Mesenchymal stem cell (in vitro differentiated cells and primary cell): Measurements from ENCODE around the gene KCNMB2.
A peak's percentile ranks its signal among the peaks of the same experiment; 100 is the strongest.
"Not testable (repeated sequence)": the region's sequence is repeated elsewhere in the genome, so short reads cannot be mapped to it uniquely, and the experiment has no call there.

Experiments used
- DNase-seq: peaks from one replicate; pipeline ENCODE4 v3.0.0-alpha.2; 2013
- H2AFZ ChIP-seq: one replicate; pipeline ENCODE4 v1.6.1; 2013; ENCODE audit warnings: low read depth, mild to moderate bottlenecking, control low read depth, inconsistent platforms, low read length, moderate library complexity
- H2AK5ac ChIP-seq: 2 replicates; pipeline ENCODE4 v1.6.1; 2013; ENCODE audit warnings: low read length, moderate library complexity, mild to moderate bottlenecking, inconsistent platforms; ENCODE audit not compliant: severe bottlenecking
- H2BK120ac ChIP-seq: one replicate; pipeline ENCODE4 v1.6.1; 2013; ENCODE audit warnings: low read depth, mild to moderate bottlenecking, inconsistent platforms, low read length, moderate library complexity
- H2BK12ac ChIP-seq, 2 experiments: one replicate each; pipeline ENCODE4 v1.6.1; 2013; ENCODE audit warnings: inconsistent platforms in 2 of 2, low read length in 2 of 2, mild to moderate bottlenecking in 2 of 2, moderate library complexity in 2 of 2, control low read depth in 1 of 2
- H2BK15ac ChIP-seq: one replicate; pipeline ENCODE4 v1.6.1; 2013; ENCODE audit warnings: mild to moderate bottlenecking, low read depth, inconsistent platforms; ENCODE audit not compliant: poor library complexity, severe bottlenecking
- H2BK5ac ChIP-seq: 2 replicates; pipeline ENCODE4 v1.6.1; 2013; ENCODE audit warnings: low read depth, mild to moderate bottlenecking, low read length, control low read depth, inconsistent platforms; ENCODE audit not compliant: poor library complexity, severe bottlenecking
- H3K14ac ChIP-seq, 2 experiments: one replicate each; pipeline ENCODE4 v1.6.1; 2013; ENCODE audit warnings: inconsistent platforms in 2 of 2, low read length in 2 of 2, control low read depth in 1 of 2, mild to moderate bottlenecking in 1 of 2, moderate library complexity in 1 of 2
- H3K18ac ChIP-seq, 2 experiments: one replicate each; pipeline ENCODE4 v1.6.1; 2013; ENCODE audit warnings: inconsistent platforms in 2 of 2, low read length in 2 of 2, control low read depth in 1 of 2, low read depth in 1 of 2, mild to moderate bottlenecking in 1 of 2
- H3K23ac ChIP-seq, 2 experiments: one replicate each; pipeline ENCODE4 v1.6.1; 2013; ENCODE audit warnings: inconsistent platforms in 2 of 2, low read length in 2 of 2, mild to moderate bottlenecking in 2 of 2, moderate library complexity in 2 of 2, control low read depth in 1 of 2
- H3K27ac ChIP-seq: 2 replicates; pipeline ENCODE4 v1.5.1; 2013; ENCODE audit warnings: mild to moderate bottlenecking, moderate library complexity, low read length, control low read depth, inconsistent platforms; ENCODE audit not compliant: poor library complexity, severe bottlenecking
- H3K27me3 ChIP-seq, 2 experiments: 2 replicates each; pipeline versions ENCODE4 v1.6.1 to v1.7.0; 2013; ENCODE audit warnings: low read length in 2 of 2, mild to moderate bottlenecking in 2 of 2, moderate library complexity in 2 of 2, control low read depth in 1 of 2, inconsistent platforms in 1 of 2; ENCODE audit not compliant: control insufficient read depth in 1 of 2, insufficient read depth in 1 of 2
- H3K36me3 ChIP-seq, 2 experiments: 2 replicates each; pipeline versions ENCODE4 v1.6.1 to v1.7.0; 2013; ENCODE audit warnings: low read length in 2 of 2, control low read depth in 1 of 2, inconsistent platforms in 1 of 2, low read depth in 1 of 2, mild to moderate bottlenecking in 1 of 2; ENCODE audit not compliant: insufficient read depth in 2 of 2, control insufficient read depth in 1 of 2
- H3K4ac ChIP-seq, 2 experiments: one replicate each; pipeline ENCODE4 v1.6.1; 2013; ENCODE audit warnings: inconsistent platforms in 2 of 2, low read length in 2 of 2, mild to moderate bottlenecking in 2 of 2, moderate library complexity in 2 of 2, control low read depth in 1 of 2, low read depth in 1 of 2
- H3K4me1 ChIP-seq: 2 replicates; pipeline ENCODE4 v1.6.1; 2013; ENCODE audit warnings: low read depth, low read length, control low read depth; ENCODE audit not compliant: control insufficient read depth, insufficient read depth
- H3K4me2 ChIP-seq: 2 replicates; pipeline ENCODE4 v1.6.1; 2013; ENCODE audit warnings: low read length, mild to moderate bottlenecking, inconsistent platforms; ENCODE audit not compliant: poor library complexity, severe bottlenecking
- H3K4me3 ChIP-seq, 2 experiments: 2 replicates each; pipeline versions ENCODE4 v1.5.1 to v1.7.0; 2013; ENCODE audit warnings: low read length in 2 of 2, mild to moderate bottlenecking in 2 of 2, control low read depth in 1 of 2, low read depth in 1 of 2; ENCODE audit not compliant: insufficient read depth in 1 of 2
- H3K79me1 ChIP-seq: replicated peaks from 2 replicates; pipeline ENCODE4 v1.6.1; 2013; ENCODE audit warnings: mild to moderate bottlenecking, control low read depth, low read length, inconsistent platforms; ENCODE audit not compliant: poor library complexity, severe bottlenecking
- H3K9ac ChIP-seq: 2 replicates; pipeline ENCODE4 v1.7.0; 2013; ENCODE audit warnings: mild to moderate bottlenecking, low read length, moderate library complexity
- H3K9me3 ChIP-seq: 2 replicates; pipeline ENCODE4 v1.7.0; 2013; ENCODE audit warnings: mild to moderate bottlenecking, low read length; ENCODE audit not compliant: control insufficient read depth
- H4K8ac ChIP-seq: one replicate; pipeline ENCODE4 v1.6.1; 2013; ENCODE audit warnings: inconsistent platforms, mild to moderate bottlenecking, low read length, moderate library complexity
- H4K91ac ChIP-seq: one replicate; pipeline ENCODE4 v1.6.1; 2013; ENCODE audit warnings: mild to moderate bottlenecking, low read length, inconsistent platforms
- WGBS: methylation state at CpG from one replicate; pipeline ENCODE4 v1.1.7; 2013; ENCODE audit warnings: mixed read lengths; 5-methylcytosine and 5-hydroxymethylcytosine counted together

The KCNMB2 gene

DNA sequence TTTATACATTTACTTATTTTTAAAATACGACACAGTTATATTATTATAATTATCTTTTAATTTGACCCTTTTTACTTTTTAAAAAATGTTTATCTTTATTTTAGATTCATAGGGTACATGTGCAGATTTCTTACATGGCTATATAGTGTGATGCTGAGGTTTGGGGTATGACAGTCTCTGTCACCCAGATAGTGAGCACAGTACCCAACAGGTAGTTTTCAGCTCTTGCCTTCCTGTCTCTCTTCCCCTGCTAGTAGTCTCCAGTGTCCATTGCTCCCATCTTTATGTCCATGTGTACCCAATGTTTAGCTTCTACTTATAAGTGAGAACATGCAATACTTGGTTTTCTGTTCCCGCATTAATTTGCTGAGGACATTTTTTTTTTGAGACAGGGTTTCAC is 21.8 kb upstream of the KCNMB2 start:
- no peaks in the 10 kb centered on the region for H3K79me1 ChIP-seq
- H2AK5ac ChIP-seq = no peak overlapping the region

GRCh38 chr3:178515076-178515744 is 21.0 kb upstream of the KCNMB2 start:
- not testable (repeated sequence) for H2BK120ac ChIP-seq, H4K8ac ChIP-seq, H3K27ac ChIP-seq, H3K4me1 ChIP-seq, H2BK15ac ChIP-seq, H4K91ac ChIP-seq, H3K23ac ChIP-seq, H3K9me3 ChIP-seq, H3K79me1 ChIP-seq, H3K4me2 ChIP-seq, H3K4me3 ChIP-seq, H3K27me3 ChIP-seq, H3K14ac ChIP-seq, H3K36me3 ChIP-seq, H2AFZ ChIP-seq, H2AK5ac ChIP-seq, H2BK5ac ChIP-seq, DNase-seq, H3K9ac ChIP-seq
- 84% methylated on average over 4 of the region's 6 CpGs for WGBS
- Histone ChIP-seq H3K18ac (peak overlapping the region; percentile 55 to 76), H2BK12ac (peak overlapping the region in 1 of 2 experiments; percentile 63), H3K4ac (peak overlapping the region in 1 of 2 experiments; percentile 97)

More for the DNA sequence above, 21.8 kb upstream of the KCNMB2 start:
- Histone ChIP-seq H3K9me3 (no peaks in the 10 kb centered on the region), H2BK5ac (no peak overlapping the region), H2AFZ (no peak overlapping the region), H4K91ac (peak overlapping the region; percentile 6), H2BK120ac (no peak overlapping the region), H3K4ac (peak overlapping the region in 1 of 2 experiments; percentile 97), H2BK12ac (peak overlapping the region; percentile 99 to 100), H2BK15ac (no peak overlapping the region), H3K23ac (no peak overlapping the region), H3K4me3 (no peak overlapping the region), H3K27ac (no peak overlapping the region), H3K36me3 (no peaks in the 10 kb centered on the region), H3K18ac (peak overlapping the region; percentile 16 to 91), H3K27me3 (no peaks in the 10 kb centered on the region), H3K4me1 (peaks cover 1% of the 10 kb centered on the region), H3K9ac (no peak overlapping the region), H4K8ac (peak overlapping the region; percentile 10), H3K14ac (no peak overlapping the region), H3K4me2 (no peak overlapping the region)
- 97% methylated on average over 1 of the region's 2 CpGs for WGBS
- DNase-seq = no peak

DNA sequence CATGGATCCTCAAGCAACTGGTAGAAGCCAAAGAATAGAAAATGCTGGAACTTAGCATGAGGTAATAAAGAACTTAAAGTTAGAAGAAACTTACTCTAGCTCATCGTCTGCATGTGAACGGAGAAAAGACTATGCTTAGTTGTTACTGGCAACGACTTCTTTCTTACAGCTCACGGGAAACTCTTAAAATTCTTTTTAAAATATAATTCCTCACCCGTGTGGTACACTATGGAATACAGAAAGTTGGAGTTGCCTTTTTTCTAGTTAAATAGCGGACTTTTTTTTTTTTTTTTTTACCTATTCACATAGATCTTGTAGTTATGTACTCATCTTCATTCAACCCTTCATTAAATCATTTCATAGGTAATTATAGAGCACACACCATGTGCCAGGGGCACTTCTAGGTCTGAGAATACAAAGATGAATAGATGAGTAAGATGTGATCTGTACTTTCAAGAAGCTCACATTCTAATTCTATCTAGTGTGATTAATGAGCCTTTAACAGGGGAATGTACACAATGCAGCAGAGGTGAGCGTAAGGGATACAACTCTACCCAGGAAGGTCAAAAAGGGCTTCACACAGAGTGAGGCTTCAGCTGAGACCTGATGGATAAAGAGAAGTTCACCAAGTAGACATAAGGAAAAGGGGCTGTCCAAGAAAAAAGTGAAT is 18.4 kb upstream of the KCNMB2 start:
- no peak overlapping the region for H3K4me2 ChIP-seq
- H3K14ac ChIP-seq = no peak overlapping the region
- H4K91ac ChIP-seq = no peak overlapping the region
- no peaks in the 10 kb centered on the region for H3K27me3 ChIP-seq
- no peak overlapping the region for H2BK120ac ChIP-seq
- H2AFZ ChIP-seq = no peak overlapping the region
- H3K4ac ChIP-seq = peak overlapping the region in 1 of 2 experiments; percentile 73
- no peak overlapping the region for H3K9ac ChIP-seq
- no peaks in the 10 kb centered on the region for H3K36me3 ChIP-seq
- no peaks in the 10 kb centered on the region for H3K9me3 ChIP-seq
- peak overlapping the region in 1 of 2 experiments; percentile 34 for H3K18ac ChIP-seq
- H3K4me3 ChIP-seq = no peak overlapping the region
- H2BK5ac ChIP-seq = no peak overlapping the region
- peak overlapping the region in 1 of 2 experiments; percentile 63 for H2BK12ac ChIP-seq
- H3K23ac ChIP-seq = no peak overlapping the region
- no peak for DNase-seq
- H2BK15ac ChIP-seq = no peak overlapping the region
- H3K27ac ChIP-seq = no peak overlapping the region
- H3K79me1 ChIP-seq = no peaks in the 10 kb centered on the region
- H3K4me1 ChIP-seq = peaks cover 1% of the 10 kb centered on the region
- H2AK5ac ChIP-seq = no peak overlapping the region
- H4K8ac ChIP-seq = no peak overlapping the region
- 70% methylated on average over 3 of the region's 7 CpGs for WGBS

- H3K27me3 ChIP-seq = no peaks in the 10 kb centered on the region
- no peak overlapping the region for H3K23ac ChIP-seq
- peaks cover 1% of the 10 kb centered on the region for H3K4me1 ChIP-seq
- peak overlapping the region; percentile 39 for H2BK120ac ChIP-seq
- H3K18ac ChIP-seq = peak overlapping the region; percentile 11 to 40
- H3K79me1 ChIP-seq = no peaks in the 10 kb centered on the region
- H3K9me3 ChIP-seq = no peaks in the 10 kb centered on the region
- no peak overlapping the region for H4K91ac ChIP-seq
- H3K14ac ChIP-seq = no peak overlapping the region
- WGBS = 13% methylated on average over 4 of the region's 6 CpGs
- no peak overlapping the region for H2BK5ac ChIP-seq
- DNase-seq = peak; percentile 83
- H3K36me3 ChIP-seq = no peaks in the 10 kb centered on the region
- H2AFZ ChIP-seq = no peak overlapping the region
- no peak overlapping the region for H3K4me3 ChIP-seq
- H3K27ac ChIP-seq = no peak overlapping the region
- H2AK5ac ChIP-seq = no peak overlapping the region
- H3K4me2 ChIP-seq = no peak overlapping the region
- no peak overlapping the region for H3K9ac ChIP-seq
- H2BK15ac ChIP-seq = no peak overlapping the region
- H2BK12ac ChIP-seq = peak overlapping the region in 1 of 2 experiments; percentile 23
- peak overlapping the region; percentile 52 for H4K8ac ChIP-seq
- no peak overlapping the region for H3K4ac ChIP-seq
Observed at GRCh38 chr3:178518660-178519396, 17.4 kb upstream of the KCNMB2 start.
